Measurements from ENCODE around the gene IRAK1BP1.
A peak's percentile ranks its signal among the peaks of the same experiment; 100 is the strongest.

Gene IRAK1BP1

GRCh38 chr6:78867370-78868040, at the start of gene IRAK1BP1:
Gene IRAK1BP1, plus strand, starts transcription at chr6:78867551. Its CDS starts 26 bp downstream, at chr6:78867577.
- peaks cover 24% of the 10 kb centered on the region for H3K4me1 Mint-ChIP-seq (ENCODE audit: low read depth)
- peaks cover 17% of the 10 kb centered on the region for H3K36me3 Mint-ChIP-seq (ENCODE audit: low read depth)
- H3K27ac Mint-ChIP-seq, result peak within 1 kb of the TSS; percentile 89
- no peaks in the 10 kb centered on the region for H3K27me3 Mint-ChIP-seq
- H3K9me3 Mint-ChIP-seq, result no peaks in the 10 kb centered on the region
- peak within 1 kb of the TSS; percentile 92 for H3K4me3 Mint-ChIP-seq

GRCh38 chr6:78824045-78824444, 43.3 kb upstream of the IRAK1BP1 start:
- H3K27ac Mint-ChIP-seq, result no peak overlapping the region
- H3K4me3 Mint-ChIP-seq, result no peak overlapping the region
- no peaks in the 10 kb centered on the region for H3K36me3 Mint-ChIP-seq (ENCODE audit: low read depth)
- peaks cover 5% of the 10 kb centered on the region for H3K9me3 Mint-ChIP-seq
- H3K27me3 Mint-ChIP-seq, result peaks cover 4% of the 10 kb centered on the region
- no peaks in the 10 kb centered on the region for H3K4me1 Mint-ChIP-seq (ENCODE audit: low read depth)

GRCh38 chr6:78829407-78829806, 37.9 kb upstream of the IRAK1BP1 start:
- Mint-ChIP-seq H3K36me3 (ENCODE audit: low read depth) (no peaks in the 10 kb centered on the region), H3K9me3 (no peaks in the 10 kb centered on the region), H3K27me3 (peaks cover 16% of the 10 kb centered on the region)

GRCh38 chr6:78830805-78831204, 36.5 kb upstream of the IRAK1BP1 start:
- H3K27me3 Mint-ChIP-seq, result peaks cover 16% of the 10 kb centered on the region
- no peaks in the 10 kb centered on the region for H3K36me3 Mint-ChIP-seq (ENCODE audit: low read depth)
- H3K4me3 Mint-ChIP-seq, result no peak overlapping the region
- H3K27ac Mint-ChIP-seq, result no peak overlapping the region
- no peaks in the 10 kb centered on the region for H3K9me3 Mint-ChIP-seq
- H3K4me1 Mint-ChIP-seq (ENCODE audit: low read depth), result no peaks in the 10 kb centered on the region

More at GRCh38 chr6:78829407-78829806, 37.9 kb upstream of the IRAK1BP1 start:
- no peaks in the 10 kb centered on the region for H3K4me1 Mint-ChIP-seq (ENCODE audit: low read depth)
- H3K4me3 Mint-ChIP-seq, result no peak overlapping the region
- no peak overlapping the region for H3K27ac Mint-ChIP-seq

- Mint-ChIP-seq H3K9me3 (no peaks in the 10 kb centered on the region), H3K27ac (no peak overlapping the region), H3K27me3 (peaks cover 18% of the 10 kb centered on the region), H3K4me1 (ENCODE audit: low read depth) (no peaks in the 10 kb centered on the region), H3K4me3 (no peak overlapping the region), H3K36me3 (ENCODE audit: low read depth) (no peaks in the 10 kb centered on the region)
Measured at GRCh38 chr6:78831492-78831891, 35.9 kb upstream of the IRAK1BP1 start.

- H3K4me1 Mint-ChIP-seq (ENCODE audit: low read depth), result no peaks in the 10 kb centered on the region
Measured at GRCh38 chr6:78832091-78832808, 35.1 kb upstream of the IRAK1BP1 start.

GRCh38 chr6:78835817-78836216, 31.5 kb upstream of the IRAK1BP1 start:
- Mint-ChIP-seq H3K4me3 (no peak overlapping the region), H3K27me3 (peaks cover 32% of the 10 kb centered on the region), H3K4me1 (ENCODE audit: low read depth) (no peaks in the 10 kb centered on the region), H3K27ac (no peak overlapping the region), H3K9me3 (no peaks in the 10 kb centered on the region), H3K36me3 (ENCODE audit: low read depth) (no peaks in the 10 kb centered on the region)

More at GRCh38 chr6:78832091-78832808, 35.1 kb upstream of the IRAK1BP1 start:
- Mint-ChIP-seq H3K9me3 (no peaks in the 10 kb centered on the region), H3K27me3 (peaks cover 25% of the 10 kb centered on the region), H3K27ac (no peak overlapping the region), H3K4me3 (no peak overlapping the region), H3K36me3 (ENCODE audit: low read depth) (no peaks in the 10 kb centered on the region)

GRCh38 chr6:78836598-78836997, 30.8 kb upstream of the IRAK1BP1 start:
- H3K4me3 Mint-ChIP-seq, result no peak overlapping the region
- H3K9me3 Mint-ChIP-seq, result no peaks in the 10 kb centered on the region
- H3K27ac Mint-ChIP-seq, result no peak overlapping the region
- no peaks in the 10 kb centered on the region for H3K4me1 Mint-ChIP-seq (ENCODE audit: low read depth)
- H3K36me3 Mint-ChIP-seq (ENCODE audit: low read depth), result no peaks in the 10 kb centered on the region
- peaks cover 30% of the 10 kb centered on the region for H3K27me3 Mint-ChIP-seq

- H3K27ac Mint-ChIP-seq, result no peak overlapping the region
Measured at GRCh38 chr6:78841111-78841510, 26.2 kb upstream of the IRAK1BP1 start.

GRCh38 chr6:78842953-78843352, 24.4 kb upstream of the IRAK1BP1 start:
- H3K27me3 Mint-ChIP-seq, result peaks cover 15% of the 10 kb centered on the region
- H3K9me3 Mint-ChIP-seq, result no peaks in the 10 kb centered on the region
- no peak overlapping the region for H3K4me3 Mint-ChIP-seq
- H3K4me1 Mint-ChIP-seq (ENCODE audit: low read depth), result no peaks in the 10 kb centered on the region
- H3K36me3 Mint-ChIP-seq (ENCODE audit: low read depth), result no peaks in the 10 kb centered on the region
- no peak overlapping the region for H3K27ac Mint-ChIP-seq

More at GRCh38 chr6:78841111-78841510, 26.2 kb upstream of the IRAK1BP1 start:
- no peak overlapping the region for H3K4me3 Mint-ChIP-seq
- H3K4me1 Mint-ChIP-seq (ENCODE audit: low read depth), result no peaks in the 10 kb centered on the region
- no peaks in the 10 kb centered on the region for H3K9me3 Mint-ChIP-seq
- no peaks in the 10 kb centered on the region for H3K36me3 Mint-ChIP-seq (ENCODE audit: low read depth)
- H3K27me3 Mint-ChIP-seq, result peaks cover 29% of the 10 kb centered on the region

GRCh38 chr6:78844899-78845298, 22.5 kb upstream of the IRAK1BP1 start:
- H3K9me3 Mint-ChIP-seq, result no peaks in the 10 kb centered on the region
- H3K4me1 Mint-ChIP-seq (ENCODE audit: low read depth), result no peaks in the 10 kb centered on the region
- peaks cover 5% of the 10 kb centered on the region for H3K27me3 Mint-ChIP-seq
- no peaks in the 10 kb centered on the region for H3K36me3 Mint-ChIP-seq (ENCODE audit: low read depth)
- no peak overlapping the region for H3K27ac Mint-ChIP-seq
- H3K4me3 Mint-ChIP-seq, result no peak overlapping the region

GRCh38 chr6:78845567-78845966, 21.8 kb upstream of the IRAK1BP1 start:
- no peaks in the 10 kb centered on the region for H3K4me1 Mint-ChIP-seq (ENCODE audit: low read depth)
- no peak overlapping the region for H3K4me3 Mint-ChIP-seq
- no peaks in the 10 kb centered on the region for H3K36me3 Mint-ChIP-seq (ENCODE audit: low read depth)
- H3K27ac Mint-ChIP-seq, result no peak overlapping the region
- no peaks in the 10 kb centered on the region for H3K9me3 Mint-ChIP-seq
- peaks cover 5% of the 10 kb centered on the region for H3K27me3 Mint-ChIP-seq

GRCh38 chr6:78850621-78851020, 16.7 kb upstream of the IRAK1BP1 start:
- Mint-ChIP-seq H3K36me3 (ENCODE audit: low read depth) (no peaks in the 10 kb centered on the region), H3K9me3 (no peaks in the 10 kb centered on the region), H3K4me1 (ENCODE audit: low read depth) (no peaks in the 10 kb centered on the region), H3K27ac (no peak overlapping the region), H3K4me3 (no peak overlapping the region), H3K27me3 (no peaks in the 10 kb centered on the region)

- H3K4me1 Mint-ChIP-seq (ENCODE audit: low read depth), result no peaks in the 10 kb centered on the region
- no peaks in the 10 kb centered on the region for H3K27me3 Mint-ChIP-seq
- no peak overlapping the region for H3K4me3 Mint-ChIP-seq
- no peaks in the 10 kb centered on the region for H3K36me3 Mint-ChIP-seq (ENCODE audit: low read depth)
- H3K27ac Mint-ChIP-seq, result no peak overlapping the region
- no peaks in the 10 kb centered on the region for H3K9me3 Mint-ChIP-seq
Measured at GRCh38 chr6:78851156-78851555, 16.2 kb upstream of the IRAK1BP1 start.

- Mint-ChIP-seq H3K9me3 (no peaks in the 10 kb centered on the region), H3K27me3 (no peaks in the 10 kb centered on the region), H3K36me3 (ENCODE audit: low read depth) (no peaks in the 10 kb centered on the region), H3K4me1 (ENCODE audit: low read depth) (no peaks in the 10 kb centered on the region), H3K4me3 (no peak overlapping the region), H3K27ac (no peak overlapping the region)
Measured at GRCh38 chr6:78854546-78854945, 12.8 kb upstream of the IRAK1BP1 start.
